CD4-positive, alpha-beta T cell treated with Interleukin-17A for 4 hours (primary cell): ENCODE measurements around the gene ZNF865.

Experiments used
- DNase-seq: peaks from one replicate; pipeline ENCODE4 v3.0.0-alpha.2; 2020; ENCODE audit warnings: mixed read lengths

The ZNF865 gene

DNA sequence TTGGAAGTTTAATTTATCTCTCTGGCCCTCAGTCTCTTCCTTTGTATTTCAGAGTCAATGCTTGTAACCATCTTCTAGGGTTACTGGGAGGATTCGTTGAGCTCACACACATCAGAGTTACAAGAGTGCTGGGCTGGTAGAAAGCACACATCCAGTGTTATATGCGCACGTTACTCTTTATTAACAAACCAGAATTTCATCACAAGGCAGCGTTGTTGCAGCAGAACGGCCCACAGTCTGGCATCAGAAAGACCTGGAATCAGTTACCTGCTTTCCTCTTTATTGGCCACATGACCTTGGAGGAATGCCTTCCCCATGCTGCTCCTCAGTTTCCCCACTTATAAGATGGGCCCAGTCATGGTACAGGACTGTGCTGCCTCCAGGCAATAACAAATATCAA lies 3.9 kb downstream of the ZNF865 start:
- no peak for DNase-seq

GRCh38 chr19:55611300-55611982 lies 6.0 kb downstream of the ZNF865 start:
- DNase-seq: no peak

DNA sequence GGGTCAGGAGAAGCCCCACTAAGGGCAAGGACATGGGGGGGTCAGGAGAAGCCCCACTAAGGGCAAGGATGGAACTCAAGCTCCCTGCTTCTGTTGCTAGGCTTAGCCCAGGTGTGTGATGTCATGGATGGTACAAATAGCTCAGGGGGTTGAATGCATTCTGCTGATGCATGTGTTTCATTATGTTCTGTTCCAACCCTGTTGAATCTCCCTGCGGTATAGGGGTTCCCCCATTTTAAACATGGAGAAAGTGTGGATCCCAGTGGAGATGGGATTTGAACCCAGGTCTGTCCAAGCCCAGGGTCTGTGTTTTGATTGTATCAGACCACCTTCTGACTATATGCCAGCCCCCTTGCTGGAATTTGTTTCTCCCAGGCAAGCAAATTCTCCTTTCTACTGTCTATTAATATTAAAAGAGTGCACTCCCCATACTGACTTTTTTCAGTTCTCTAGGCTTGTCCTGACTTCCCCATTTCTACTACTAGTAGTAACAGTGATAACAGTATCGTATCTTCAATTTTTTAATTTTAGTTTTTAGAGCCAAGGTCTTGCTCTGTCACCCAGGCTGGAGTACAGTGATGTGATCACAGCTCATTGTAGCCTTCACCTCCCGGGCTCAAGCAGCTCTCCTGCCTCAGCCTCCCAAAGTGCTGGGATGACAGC lies 6.7 kb downstream of the ZNF865 start:
- no peak for DNase-seq

DNA sequence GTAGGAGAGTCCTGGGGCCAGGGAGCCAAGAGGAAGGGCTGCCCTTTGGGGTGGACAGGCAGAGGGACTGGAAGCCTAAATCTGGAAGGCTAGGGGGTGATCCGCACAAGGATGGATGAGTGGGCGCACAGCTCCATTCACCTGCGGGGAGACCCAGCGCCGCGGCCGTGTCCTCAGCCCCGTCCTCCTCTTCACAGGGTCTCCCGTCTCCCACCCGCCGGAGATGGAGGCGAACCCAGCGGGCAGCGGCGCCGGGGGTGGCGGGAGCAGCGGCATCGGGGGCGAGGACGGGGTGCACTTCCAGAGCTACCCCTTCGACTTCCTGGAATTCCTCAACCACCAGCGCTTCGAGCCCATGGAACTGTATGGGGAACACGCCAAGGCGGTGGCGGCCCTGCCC lies 7.9 kb downstream of the ZNF865 start:
- DNase-seq: no peak

GRCh38 chr19:55613930-55614710 lies 8.7 kb downstream of the ZNF865 start:
- no peak for DNase-seq

DNA sequence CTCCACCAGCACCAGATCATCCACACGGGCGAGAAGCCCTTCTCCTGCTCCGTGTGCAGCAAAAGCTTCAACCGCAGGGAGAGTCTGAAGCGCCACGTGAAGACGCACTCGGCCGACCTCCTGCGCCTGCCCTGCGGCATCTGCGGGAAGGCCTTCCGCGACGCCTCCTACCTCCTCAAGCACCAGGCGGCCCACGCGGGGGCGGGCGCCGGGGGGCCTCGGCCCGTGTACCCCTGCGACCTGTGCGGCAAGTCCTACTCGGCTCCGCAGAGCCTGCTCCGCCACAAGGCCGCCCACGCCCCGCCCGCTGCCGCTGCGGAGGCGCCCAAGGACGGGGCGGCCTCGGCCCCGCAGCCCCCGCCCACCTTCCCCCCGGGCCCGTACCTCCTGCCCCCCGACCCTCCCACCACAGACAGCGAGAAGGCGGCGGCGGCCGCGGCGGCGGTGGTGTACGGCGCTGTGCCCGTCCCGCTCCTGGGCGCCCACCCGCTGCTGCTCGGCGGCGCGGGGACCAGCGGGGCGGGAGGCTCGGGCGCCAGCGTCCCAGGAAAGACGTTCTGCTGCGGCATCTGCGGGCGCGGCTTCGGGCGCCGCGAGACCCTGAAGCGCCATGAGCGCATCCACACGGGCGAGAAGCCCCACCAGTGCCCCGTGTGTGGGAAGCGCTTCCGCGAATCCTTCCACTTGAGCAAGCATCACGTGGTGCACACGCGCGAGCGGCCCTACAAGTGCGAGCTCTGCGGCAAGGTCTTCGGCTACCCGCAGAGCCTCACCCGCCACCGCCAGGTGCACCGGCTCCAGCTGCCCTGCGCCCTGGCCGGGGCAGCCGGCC lies 9.5 kb downstream of the ZNF865 start:
- DNase-seq: no peak

DNA sequence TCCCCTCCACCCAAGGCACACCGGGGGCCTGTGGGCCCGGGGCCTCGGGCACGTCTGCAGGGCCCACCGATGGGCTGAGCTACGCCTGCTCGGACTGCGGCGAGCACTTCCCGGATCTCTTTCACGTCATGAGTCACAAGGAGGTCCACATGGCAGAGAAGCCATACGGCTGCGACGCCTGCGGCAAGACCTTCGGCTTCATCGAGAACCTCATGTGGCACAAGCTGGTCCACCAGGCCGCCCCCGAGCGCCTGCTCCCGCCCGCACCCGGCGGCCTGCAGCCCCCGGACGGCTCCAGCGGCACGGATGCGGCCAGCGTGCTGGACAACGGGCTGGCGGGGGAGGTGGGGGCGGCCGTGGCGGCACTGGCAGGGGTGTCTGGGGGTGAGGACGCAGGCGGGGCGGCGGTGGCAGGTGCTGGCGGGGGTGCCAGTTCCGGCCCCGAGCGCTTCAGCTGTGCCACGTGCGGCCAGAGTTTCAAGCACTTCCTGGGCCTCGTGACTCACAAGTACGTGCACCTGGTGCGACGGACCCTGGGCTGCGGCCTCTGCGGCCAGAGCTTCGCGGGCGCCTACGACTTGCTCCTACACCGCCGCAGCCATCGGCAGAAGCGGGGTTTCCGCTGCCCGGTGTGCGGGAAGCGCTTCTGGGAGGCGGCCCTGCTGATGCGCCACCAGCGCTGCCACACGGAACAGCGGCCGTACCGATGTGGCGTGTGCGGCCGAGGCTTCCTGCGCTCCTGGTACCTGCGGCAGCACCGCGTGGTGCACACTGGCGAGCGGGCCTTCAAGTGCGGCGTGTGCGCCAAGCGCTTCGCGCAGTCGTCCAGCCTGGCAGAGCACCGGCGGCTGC lies 10.3 kb downstream of the ZNF865 start:
- DNase-seq: no peak

- no peak for DNase-seq
Observed at GRCh38 chr19:55616395-55616875, 11.0 kb downstream of the ZNF865 start.

- DNase-seq: no peak
Observed at GRCh38 chr19:55617426-55617825, 12.0 kb downstream of the ZNF865 start.

GRCh38 chr19:55618426-55618825 lies 13.0 kb downstream of the ZNF865 start:
- DNase-seq: no peak

DNA sequence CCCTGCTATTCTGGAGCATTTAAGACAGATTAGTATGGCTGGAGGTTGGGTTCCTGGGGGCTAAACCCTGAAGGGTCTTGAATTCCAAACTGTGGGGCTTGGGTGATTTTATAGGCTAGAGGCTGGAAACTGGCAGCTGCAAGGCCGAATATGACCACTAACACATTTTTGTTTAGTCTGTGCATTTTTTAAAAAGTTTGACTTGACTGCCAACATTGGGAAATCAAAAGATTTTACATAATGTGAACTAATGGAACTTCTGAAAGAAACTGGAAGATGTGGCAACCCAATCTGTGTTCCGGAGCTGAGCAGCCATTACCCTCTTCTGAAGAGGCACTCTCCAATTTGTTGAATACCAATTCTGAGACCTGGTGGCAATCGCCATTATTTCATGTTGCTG lies 13.8 kb downstream of the ZNF865 start:
- no peak for DNase-seq

DNA sequence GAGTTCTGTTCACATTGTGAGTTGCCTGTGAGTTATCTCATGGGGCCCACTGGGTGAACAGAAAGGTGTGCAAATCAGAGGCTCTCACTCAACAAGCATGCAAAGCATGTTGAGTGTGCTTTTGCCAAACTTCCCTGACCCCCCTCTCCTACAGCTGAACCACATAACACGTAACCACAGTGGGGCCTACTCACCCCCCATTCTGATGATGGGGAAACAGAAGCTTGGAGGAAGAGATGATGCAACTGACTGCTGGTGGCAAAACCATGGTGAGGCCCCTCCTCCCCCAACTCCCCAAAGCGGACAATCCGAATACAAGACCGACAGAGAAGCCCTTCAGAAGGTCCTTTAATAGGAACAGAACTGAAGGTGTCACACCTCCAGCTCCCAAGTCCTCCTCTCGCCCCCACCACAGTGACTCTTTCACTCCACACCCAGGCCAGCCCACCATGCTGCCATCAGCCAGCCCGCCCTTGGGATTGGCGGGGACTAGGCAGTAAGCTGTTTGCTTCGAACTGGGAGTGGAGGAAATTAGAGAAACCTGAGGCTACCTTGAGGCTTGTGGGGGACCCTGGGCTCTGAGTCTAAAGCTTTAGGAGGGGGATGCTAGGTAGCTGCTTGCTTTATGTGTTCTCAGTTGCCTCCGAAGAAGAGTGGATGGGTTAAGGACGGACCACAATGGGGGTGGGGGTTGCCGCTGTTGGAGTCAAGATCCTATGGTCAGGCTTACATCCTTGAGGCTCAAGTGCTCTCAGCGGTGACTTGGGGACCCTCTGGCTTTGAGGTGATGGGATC lies 15.2 kb downstream of the ZNF865 start:
- DNase-seq: peak; percentile 43

DNA sequence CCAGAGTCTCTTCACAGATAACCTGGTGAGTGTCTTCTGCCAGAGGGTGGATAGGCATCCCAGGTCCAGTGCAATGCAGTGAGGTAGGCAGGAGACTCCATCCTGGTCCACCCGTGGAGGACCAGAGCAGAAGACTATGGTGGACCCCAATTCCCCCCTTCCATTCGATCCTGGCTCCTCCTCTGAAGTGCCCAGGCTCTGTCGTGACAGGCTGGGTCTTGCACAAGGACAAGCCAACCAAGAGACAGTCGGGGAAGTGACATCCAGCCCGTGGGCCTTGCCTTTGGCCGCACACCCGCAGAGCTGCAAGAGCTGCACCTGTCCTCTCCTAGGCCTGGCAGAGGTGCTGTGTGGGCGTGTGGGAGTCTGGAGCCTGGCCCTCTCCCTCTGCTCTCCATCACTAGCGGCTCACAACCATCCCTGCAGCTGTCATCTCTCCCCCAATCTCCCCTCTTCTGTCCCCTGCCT lies 15.8 kb downstream of the ZNF865 start:
- DNase-seq: no peak

GRCh38 chr19:55621673-55622231 lies 16.3 kb downstream of the ZNF865 start:
- DNase-seq: no peak

DNA sequence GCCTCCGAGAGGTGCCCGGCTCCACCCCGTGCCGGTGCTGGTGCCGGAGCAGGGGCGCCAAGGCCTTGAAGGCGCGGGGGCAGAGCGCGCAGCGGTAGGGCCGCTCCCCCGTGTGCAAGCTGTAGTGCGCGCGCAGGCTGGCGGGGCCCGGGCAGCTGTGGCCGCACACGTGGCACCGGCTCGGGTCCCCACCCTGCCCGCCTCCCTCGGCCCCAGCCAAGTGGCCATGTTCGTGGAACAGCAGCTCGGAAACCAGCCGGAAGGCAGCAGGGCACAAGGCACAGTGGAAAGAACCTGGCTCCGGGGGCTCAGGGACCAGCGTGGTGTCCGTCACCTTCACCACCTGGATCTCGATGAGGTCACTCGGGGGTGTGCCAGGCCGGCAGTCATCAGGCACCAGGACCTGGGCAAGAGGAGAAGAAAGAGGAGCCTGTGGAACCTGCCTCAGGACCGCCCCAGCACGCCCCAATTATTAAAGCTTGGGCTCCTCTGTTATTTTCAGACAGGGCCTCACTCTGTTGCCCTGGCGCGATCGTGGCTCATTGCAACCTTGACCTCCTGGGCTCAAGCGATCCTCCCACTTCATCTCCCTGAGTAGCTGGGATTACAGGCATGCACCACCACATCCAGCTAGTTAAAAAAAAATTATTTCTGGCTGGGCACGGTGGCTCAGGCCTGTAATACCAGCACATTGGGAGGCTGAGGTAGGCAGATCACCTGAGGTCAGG lies 17.0 kb downstream of the ZNF865 start:
- no peak for DNase-seq

DNA sequence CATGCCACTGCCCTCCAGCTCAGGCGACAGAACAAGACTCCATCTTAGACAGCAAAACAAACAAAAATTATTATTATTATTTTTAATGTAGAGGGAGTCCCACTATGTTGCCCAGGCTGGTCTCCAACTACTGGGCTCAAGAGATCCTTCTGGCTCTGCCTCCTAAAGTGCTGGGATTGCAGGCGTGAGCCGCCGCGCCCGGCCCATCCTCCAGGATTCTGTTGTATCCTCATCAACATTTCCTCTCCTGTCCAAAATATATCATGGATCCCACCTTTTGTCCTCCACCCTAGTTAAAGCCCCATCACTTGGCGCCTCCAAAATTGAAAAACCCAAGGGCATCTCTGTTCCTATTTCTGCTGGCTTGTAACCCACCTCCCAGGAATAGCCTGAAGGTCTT lies 17.7 kb downstream of the ZNF865 start:
- DNase-seq: no peak

DNA sequence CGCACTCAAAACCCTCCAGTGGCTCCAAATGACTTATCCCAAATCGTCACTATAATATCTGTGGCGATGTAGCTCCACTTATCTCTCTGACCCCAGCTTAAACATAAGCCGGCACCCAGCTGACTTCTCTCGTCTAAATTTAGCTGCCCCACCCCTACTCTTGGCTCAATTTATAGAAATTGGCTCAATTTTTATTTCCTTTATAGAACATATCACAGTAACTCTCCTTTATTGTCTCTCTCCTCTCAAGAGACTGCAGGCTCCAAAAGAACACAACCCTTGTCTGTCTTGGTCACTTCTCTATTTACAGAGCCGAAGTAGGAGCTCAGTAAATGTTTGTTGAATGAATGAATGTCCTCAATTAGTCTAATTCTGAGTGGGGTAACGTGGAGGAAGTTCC lies 18.1 kb downstream of the ZNF865 start:
- no peak for DNase-seq

GRCh38 chr19:55624109-55625003 lies 18.9 kb downstream of the ZNF865 start, which contains the start of gene ZNF784:
ZNF784 (minus strand) TSS chr19:55624566; CDS start chr19:55624561, 5 bp downstream.
- peak; percentile 93 for DNase-seq

DNA sequence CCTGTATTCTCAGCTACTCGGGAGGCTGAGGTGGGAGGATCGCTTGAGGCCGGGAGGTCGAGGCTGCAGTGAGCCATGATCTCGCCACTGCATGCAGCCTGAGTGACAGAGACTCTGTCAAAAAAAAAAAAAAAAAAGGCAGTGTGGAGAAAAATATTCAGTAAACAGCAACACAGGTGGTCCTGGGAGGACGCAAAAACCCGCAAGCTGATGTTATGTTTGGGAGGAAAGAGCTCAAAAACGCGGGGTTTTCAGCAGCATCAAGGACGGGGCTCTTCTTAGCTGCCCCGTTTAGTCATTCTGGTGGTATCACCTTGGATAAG lies 19.5 kb downstream of the ZNF865 start:
- no peak for DNase-seq
